HG03135 (cell line): ENCODE data around the gene MAPK8.

Source experiments
- ATAC-seq: cut with Tn5 transposase; IDR thresholded peaks from one replicate; pipeline ENCODE4 v1.9.1; 2021; ENCODE audit warnings: mild to moderate bottlenecking, moderate library complexity; ENCODE audit not compliant: unreplicated experiment

Gene MAPK8

DNA sequence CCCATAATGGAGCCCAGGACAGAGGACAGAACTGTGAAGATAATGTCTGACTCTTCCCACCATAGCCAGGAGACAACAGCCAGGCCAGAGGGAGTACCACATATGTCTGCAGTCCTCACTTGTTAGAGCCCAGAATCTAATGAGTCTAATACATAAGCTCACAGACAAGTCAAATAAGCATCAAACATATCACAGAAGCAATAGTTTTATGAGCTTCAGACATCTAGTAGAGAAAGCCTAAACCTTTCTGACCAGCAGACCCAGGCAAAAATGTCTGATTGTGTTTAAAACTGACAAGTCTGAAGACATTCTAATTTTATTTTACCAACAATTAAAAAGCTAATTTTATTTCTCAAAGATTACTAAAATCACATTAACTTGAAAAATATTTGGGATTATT, 75.5 kb downstream of the MAPK8 start:
- no peak for ATAC-seq

DNA sequence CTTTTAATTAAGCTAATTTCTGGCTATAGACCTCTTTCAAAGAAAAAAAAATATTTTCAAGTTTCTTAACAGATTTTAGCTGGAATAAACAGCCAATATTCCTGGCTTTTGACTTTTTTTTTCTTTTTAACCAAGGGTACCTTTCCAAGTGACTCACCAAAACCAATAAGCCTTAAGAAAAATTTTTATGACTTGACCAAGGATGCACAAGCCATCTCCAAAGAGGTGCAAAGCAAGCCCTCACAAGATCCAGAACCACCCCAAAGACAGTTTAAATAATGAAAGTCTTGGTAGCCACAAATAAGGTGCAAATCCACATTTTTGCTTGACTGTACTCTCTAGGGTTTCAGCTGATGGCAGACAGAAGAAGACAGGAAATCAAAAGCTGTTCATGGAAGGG, 76.5 kb downstream of the MAPK8 start:
- ATAC-seq, result no peak

DNA sequence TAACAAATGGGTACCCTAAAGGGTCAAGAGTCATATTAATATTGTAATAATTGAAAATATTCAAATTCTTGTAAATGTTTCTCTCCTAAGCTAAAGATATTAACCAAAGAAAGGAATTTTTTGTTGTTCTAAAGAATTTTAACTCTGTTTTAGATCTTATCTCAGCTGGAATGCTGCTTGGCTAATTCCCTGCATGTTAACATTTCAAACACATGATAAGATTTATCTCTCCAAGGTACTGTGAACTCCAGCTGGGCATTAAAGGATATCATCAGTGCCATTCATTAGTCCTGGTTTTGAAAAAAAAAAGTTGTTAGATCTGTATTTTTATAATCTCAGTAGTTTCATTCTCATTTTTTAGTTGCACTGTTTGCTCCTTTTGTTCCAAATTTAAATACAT, 76.9 kb downstream of the MAPK8 start:
- ATAC-seq, result no peak

DNA sequence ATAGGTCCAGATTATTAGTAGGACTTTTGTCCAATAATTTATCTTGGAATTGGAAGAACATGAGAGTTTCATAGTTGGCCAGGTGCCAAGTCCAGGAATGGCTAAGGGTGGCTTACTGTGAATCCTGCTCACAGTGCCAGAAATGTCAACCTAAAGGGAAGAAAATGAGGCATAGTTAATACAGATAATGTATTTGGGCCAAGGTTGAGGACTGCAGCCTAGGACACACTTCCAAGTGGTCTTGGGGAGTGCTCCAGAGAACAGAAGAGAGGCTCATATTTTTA, 78.2 kb downstream of the MAPK8 start:
- no peak for ATAC-seq

DNA sequence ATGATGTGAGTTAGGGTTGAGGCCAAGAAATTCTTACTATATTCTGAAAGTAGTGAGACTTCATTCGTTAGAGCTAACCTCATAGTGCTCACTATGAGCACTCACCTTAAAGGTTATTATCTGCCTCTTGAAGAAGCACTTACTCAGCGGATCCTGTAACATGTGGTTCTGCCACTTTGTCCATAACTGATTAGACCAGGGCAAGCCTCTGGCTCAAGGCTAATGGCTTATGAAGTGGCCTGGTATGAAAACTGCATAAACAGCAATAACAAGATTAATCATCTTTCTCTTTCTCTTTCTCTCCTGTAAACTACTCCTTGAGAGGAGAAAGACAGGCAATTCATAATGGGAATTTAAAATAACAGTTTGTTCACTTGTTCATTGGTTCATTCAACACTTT, 82.8 kb downstream of the MAPK8 start:
- no peak for ATAC-seq

DNA sequence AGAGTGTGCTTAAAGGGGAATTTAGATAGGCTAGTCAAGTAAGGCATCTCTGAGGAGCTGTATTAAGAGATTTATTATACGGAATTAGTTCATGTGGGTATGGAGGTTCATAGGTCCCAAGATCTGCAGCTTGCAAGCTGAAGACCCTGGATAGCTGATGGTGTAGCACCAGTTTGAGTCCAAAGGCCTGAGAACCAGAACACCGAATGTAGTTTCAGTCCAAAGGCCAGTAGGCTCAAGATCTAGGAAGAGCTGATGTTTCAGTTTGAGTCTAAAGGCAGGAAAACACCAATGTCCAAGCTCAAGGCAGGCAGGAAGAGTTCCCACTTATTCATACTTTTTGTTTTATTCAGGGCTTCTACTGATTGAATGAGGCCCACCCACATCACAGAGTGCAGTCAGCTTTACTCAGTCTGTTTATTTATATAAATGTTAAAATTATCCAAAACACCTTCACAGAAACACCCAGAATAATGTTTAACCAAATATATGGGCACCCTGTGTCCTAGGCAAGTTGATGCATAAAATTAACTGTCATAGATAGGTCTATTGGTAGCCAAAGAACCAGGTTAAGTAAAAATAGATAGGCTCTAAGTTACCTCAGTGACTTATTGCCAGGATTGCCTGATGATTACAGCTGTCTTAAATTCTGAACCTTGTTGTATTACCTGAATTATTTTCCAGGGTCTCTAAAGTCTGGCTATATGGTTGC, 83.5 kb downstream of the MAPK8 start:
- no peak for ATAC-seq

DNA sequence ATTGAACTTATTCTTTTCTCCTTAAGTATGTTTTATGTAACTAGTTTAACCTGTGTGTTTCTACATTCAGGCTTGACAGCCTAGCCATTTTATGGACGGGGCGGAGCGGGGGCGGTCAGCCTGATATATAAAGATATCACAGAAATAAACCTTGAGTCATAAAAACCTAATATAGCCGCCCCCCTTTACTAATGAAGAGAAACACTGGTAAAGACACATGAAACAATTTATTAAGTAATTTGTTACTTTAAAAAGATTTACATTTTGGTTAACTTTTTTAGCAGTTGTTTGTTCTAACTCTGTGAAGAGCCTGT, 84.0 kb downstream of the MAPK8 start:
- ATAC-seq, result no peak

DNA sequence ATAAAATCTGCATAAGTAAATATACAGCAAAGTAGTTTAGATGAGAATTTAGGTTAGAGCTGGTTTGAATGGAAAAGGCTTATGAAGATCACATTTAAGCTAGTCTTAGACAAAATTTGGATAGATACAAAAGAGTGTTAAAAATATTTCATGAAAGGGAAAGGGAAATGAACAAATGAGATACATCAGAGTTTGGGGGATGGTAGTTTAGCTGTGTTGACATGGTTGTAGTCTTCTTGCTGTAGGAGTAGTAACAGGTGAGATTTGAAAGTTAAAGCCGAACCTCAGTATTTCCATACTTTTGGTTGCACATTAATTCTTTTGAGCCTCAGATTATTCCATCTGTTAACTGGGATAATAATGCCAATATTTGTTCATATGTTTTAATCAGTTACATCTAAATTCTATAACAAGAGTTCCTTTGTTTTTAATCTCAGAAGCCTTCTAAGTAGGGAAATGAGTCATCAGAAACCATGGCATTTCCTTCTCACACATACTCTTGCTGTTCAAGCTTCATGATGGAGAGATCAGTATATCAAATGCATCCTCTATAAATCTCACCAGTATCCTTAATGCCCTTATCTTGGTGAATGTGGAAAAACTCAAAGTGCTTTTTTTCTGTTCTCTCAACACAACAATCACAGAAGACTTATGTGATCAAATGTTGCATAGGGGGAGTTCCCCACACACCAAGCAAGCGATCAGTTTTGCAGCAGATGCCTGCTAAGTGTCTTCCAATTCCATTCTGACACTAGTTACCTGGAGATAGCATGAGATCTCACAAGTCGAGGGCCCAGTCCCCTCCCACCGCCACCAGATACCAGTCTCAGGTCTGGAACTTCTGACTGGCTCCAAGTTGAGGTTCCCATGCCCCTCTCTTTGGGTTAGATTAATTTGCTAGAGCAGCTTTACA, 84.7 kb downstream of the MAPK8 start:
- ATAC-seq, result peak; percentile 70

DNA sequence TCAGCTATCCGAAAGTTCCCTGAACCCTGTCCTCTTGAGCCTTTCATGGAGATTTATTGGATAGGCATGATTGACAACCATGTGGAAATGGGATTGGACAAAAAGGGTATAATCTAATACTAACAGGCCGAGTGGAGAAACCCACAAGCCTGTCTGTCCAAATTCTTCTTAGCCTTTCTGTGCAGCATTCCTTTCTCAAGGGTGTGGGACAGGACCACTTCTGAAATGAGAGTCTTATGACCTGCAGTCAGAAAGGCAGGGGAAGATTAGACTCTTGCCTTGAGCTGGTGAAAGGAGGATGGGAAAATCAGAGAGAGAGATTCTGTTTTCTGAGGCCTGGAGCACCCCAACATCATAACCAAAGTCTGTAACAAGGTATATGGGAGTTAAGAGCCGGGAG, 85.5 kb downstream of the MAPK8 start:
- ATAC-seq, result no peak

DNA sequence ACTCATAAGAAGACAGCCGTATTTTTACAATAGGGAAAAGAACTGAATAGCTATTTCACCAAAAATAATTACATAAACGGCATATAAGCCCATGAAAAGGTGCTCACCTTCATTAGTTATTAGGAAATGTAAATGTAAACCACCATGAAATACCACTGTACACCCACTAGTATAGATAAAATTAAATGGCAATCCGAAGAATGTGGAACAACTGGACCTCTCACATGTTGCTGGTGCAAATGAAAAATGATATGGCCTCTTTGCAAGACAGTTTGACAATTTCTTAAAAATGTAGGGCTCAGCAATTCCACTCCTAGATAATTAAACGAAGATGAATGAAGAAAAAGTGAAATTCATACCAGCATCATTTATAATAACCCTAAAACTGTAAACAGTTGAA, 91.8 kb downstream of the MAPK8 start:
- no peak for ATAC-seq

DNA sequence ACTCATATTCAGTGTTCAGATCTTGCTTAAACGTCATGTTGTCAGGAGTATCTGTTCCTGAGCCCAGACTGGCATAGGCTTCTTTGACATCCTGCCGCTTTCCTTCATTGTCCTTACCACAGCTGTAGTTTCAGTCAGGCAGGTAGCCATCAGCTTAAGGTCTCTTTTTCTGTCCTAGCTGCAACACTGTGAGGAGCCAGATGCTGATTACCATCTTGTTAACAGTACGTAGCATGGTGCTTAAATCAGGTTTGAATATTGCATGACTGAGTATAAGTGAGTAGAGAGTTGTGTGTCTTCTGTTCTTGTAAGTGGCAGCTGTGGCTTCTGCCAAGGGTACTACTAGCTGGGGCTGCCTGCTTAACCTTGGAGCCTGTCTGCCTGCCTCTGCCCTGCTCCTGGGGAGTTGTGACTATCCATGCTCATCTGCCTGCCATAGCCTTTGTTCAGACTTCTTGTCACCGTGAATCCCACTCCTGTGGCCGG, 92.6 kb downstream of the MAPK8 start:
- no peak for ATAC-seq

DNA sequence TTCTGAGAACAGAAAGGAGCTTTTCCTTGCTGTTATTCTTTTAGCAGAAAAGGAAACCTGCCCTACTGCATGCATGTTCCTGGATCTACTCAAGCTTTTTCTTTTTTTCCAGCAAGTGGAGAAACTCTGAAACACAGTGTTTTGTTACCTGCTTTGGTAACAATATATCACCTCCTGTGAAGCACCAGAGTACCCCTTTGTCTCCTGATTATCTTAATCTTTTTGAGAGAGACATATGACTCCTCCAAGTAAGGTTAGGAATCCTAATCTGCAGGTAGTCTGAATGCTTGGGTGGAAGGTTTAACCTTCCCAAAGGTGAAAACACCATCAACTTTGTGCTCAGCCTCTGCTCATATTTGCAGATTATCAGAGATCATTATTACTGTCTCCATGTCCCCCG, 93.1 kb downstream of the MAPK8 start:
- no peak for ATAC-seq

DNA sequence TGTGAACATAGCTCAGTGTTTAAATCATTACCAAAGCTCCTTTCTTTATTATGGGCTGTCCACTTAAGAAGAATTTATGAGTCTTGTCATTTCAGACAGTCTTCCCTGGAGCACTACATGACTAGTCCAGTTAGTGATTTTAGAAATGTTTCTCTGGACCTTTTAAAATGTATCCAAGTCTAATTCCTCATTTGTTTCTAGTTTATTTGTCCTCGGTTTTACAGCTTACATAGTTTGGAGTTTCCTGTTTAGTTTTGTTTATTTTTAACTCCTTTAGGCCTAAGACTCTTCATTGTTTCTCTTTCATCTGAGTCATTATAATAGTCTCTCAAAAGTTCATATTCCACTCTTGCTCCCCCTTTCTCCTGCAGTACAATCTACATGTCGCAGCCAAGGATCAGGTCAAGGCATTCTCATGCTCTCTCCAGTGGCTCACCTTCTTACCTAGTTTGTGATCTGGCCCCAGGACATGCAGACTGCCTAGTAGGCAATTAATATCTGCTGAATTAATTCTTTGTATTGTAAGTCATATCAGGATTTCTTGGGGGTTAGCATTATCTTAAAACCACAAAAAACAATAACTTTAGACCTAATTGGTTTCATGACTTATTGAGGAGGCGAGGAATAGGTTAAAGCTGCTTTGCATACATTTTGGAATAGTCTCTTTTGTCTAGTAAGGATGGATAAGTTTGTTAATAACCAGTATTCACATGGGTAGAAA, 93.8 kb downstream of the MAPK8 start:
- ATAC-seq, result no peak

DNA sequence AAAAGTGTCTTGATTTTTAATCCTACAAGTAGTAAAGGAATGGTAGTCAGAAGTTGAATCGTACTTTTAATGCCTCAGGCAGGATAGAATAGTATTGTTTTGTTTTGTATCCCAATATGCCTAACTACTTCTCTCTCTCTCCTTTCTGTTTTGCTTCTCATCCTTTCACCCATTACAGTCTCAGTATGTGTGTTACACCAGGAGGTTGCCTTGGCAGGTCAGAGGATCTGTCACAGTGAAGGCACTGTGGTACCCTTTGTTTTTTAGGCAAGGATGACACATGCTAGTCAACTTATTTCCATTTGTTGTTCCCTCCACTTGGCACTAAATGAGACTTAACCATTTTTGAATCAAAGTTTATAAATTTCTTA, 94.4 kb downstream of the MAPK8 start:
- no peak for ATAC-seq

DNA sequence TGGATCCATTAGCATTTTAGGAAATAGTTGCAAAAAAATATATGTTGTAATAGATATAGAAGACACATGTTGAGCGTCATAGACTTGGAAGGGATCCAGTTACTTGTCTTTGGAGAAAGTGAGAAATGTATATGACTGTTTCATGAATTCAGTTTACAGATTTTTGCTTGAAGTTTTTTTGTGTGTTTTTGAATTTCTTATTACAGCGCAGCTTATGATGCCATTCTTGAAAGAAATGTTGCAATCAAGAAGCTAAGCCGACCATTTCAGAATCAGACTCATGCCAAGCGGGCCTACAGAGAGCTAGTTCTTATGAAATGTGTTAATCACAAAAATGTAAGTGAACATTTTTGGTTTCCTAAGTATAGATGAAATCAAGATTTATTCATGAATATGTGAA, 98.2 kb downstream of the MAPK8 start:
- ATAC-seq, result no peak

DNA sequence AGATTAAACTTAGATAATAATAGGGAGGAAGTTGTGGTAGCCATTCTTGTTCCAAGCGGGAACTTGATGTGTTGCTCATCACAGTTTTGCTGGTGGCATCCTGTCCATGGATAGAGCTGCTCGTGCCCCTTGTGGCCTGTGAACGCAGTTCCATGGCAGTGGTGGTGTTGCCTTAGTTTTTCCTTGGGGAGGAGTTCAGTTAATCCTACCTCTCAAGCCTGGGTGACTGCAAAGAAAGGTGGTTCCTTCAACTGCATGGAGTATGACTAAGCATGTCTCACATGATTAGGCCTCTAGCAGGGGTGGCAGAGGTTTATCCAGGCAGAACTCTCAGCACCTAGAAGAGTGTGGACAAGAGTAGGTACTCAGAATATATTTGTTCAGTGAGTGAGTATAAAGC, 99.7 kb downstream of the MAPK8 start:
- ATAC-seq, result no peak

DNA sequence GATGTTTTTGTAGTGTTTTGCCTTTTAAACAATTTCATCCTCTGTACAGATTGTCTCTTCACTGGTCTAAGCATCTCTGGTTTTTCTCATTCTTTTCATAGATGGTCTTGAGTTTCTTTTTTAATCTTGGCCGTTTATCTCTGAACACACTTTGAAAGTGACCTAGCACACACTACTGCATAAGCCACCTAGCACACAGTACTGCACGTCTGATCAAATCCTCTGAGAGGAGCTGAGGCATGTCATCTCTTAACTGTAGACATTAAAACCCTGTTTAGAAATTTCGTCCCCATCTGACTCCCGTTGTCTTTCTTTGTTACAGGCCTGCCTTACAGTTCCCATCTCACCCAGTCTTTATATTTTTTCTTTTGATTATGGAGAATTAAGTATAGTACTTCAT, 100.2 kb downstream of the MAPK8 start:
- ATAC-seq, result no peak

DNA sequence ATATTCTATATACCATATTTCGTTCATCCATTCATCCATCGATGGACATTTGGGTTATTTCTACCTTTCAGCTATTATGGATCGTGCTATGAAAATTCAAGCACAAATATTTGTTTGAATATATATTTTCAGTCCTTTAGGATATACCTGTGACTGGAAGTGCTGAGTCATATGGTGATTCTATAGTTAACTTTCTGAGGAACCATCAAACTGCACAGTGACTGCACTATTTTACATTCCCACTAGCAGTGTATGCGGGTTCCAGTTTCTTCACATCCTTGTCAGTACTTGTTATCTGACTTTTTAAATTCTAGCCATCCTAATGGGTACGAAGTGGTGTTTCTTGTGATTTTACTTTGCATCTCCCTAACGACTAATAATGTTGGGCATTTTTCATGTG, 104.0 kb downstream of the MAPK8 start:
- ATAC-seq, result no peak

DNA sequence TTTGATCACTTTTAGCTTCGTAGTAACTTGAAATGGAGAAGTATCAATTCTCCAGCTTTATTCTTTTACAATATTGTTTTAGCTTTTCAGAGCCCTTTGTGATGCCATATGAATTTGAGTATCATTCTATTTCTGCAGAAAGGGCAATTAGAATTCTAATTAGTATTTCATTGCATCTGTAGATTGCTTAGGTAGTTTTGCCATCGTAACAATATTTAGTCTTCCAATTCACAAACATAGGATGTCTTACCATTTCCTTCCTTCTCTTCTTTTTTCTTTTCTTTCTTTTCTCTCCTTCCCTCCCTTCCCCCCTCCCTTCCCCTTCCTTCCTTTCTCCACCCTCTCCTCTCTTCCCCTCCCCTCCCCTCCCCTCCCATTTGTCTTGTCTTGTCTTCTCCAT, 105.0 kb downstream of the MAPK8 start:
- no peak for ATAC-seq

DNA sequence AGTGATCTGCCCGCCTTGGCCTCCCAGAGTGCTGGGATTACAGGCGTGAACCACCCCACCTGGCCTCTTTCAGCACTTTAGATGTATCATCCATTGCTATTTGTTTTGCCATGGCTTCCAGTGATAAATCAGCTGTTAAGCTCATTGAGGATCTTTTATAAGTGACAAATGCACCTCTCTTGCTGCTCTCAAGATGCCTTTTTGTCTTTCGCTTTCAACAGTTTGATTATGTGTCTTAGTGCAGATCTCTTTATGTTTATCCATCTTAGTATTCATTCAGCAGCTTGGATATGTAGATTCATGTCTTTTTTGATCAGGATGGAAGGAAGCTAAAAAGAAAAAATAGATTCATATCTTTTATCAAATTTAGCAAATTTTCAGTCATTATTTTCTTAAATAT, 105.6 kb downstream of the MAPK8 start:
- ATAC-seq, result no peak

DNA sequence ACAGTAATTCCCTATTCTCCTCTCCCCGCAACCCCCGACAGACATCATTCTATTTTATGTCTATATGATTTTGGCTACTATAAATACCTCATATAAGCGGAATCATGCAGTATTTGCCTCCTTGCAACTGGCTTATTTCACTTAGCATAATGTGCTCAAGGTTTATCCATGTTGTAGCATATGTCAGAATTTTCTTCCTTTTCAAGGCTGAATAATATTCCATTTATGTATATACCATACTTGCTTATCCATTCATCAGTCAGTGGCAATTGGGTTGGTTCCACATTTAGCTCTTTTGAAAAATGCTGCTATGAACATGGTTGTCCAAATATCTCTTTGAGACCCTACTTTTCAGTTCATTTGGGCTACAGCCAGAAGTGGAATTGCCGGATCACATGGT, 106.5 kb downstream of the MAPK8 start:
- no peak for ATAC-seq

DNA sequence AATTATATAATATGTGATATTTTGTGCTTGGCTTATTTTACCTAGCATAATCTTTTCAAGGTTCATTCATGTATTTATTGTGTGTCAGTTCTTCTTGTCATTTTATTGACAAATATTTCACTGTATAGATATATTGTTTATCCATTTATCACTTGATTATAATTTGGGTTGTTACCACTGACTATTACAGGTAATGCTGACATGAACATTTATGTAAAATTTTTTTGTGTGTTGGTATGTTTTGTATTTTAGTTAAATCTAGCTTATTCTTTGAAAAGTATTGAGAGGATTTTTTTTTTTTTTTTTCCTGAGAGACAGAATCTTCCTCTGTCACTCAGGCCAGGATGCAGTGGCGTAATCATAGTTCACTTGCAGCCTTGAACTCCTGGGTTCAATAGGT, 107.7 kb downstream of the MAPK8 start:
- ATAC-seq, result no peak
